COLO829 (cell line): ENCODE measurements around the gene TNFAIP6.
"Not testable (repeated sequence)": the region's sequence is repeated elsewhere in the genome, so short reads cannot be mapped to it uniquely, and the experiment has no call there.

Source experiments
- DNase-seq: peaks from one replicate; pipeline ENCODE4 v3.0.0; 2012; ENCODE audit warnings: low spot score

The TNFAIP6 gene

GRCh38 chr2:151357359-151357758 lies at the start of gene TNFAIP6:
Gene TNFAIP6 (plus strand): TSS chr2:151357592. CDS start chr2:151357667, 75 bp downstream.
- peak; percentile 91 for DNase-seq

GRCh38 chr2:151310313-151310712 lies 47.1 kb upstream of the TNFAIP6 start:
- DNase-seq, result not testable (repeated sequence)

- DNase-seq, result not testable (repeated sequence)
Measured at GRCh38 chr2:151312440-151312839, 45.0 kb upstream of the TNFAIP6 start.

- no peak for DNase-seq
Measured at GRCh38 chr2:151315381-151315903, 42.0 kb upstream of the TNFAIP6 start.

GRCh38 chr2:151325581-151326095 lies 31.8 kb upstream of the TNFAIP6 start:
- no peak for DNase-seq

GRCh38 chr2:151326554-151326953 lies 30.8 kb upstream of the TNFAIP6 start:
- DNase-seq, result no peak

- DNase-seq, result no peak
Measured at GRCh38 chr2:151329998-151330397, 27.4 kb upstream of the TNFAIP6 start.

- DNase-seq, result no peak
Measured at GRCh38 chr2:151333083-151333482, 24.3 kb upstream of the TNFAIP6 start.

GRCh38 chr2:151334082-151334815 lies 23.1 kb upstream of the TNFAIP6 start:
- DNase-seq, result peak; percentile 92

- no peak for DNase-seq
Measured at GRCh38 chr2:151336863-151337371, 20.5 kb upstream of the TNFAIP6 start.

- no peak for DNase-seq
Measured at GRCh38 chr2:151337643-151338042, 19.7 kb upstream of the TNFAIP6 start.

GRCh38 chr2:151338115-151338514 lies 19.3 kb upstream of the TNFAIP6 start:
- no peak for DNase-seq

- DNase-seq, result no peak
Measured at GRCh38 chr2:151343073-151343472, 14.3 kb upstream of the TNFAIP6 start.

GRCh38 chr2:151344191-151344590 lies 13.2 kb upstream of the TNFAIP6 start:
- DNase-seq, result not testable (repeated sequence)

- DNase-seq, result no peak
Measured at GRCh38 chr2:151344906-151345305, 12.5 kb upstream of the TNFAIP6 start.

GRCh38 chr2:151347294-151347693 lies 10.1 kb upstream of the TNFAIP6 start:
- no peak for DNase-seq

- no peak for DNase-seq
Measured at GRCh38 chr2:151347906-151348305, 9.5 kb upstream of the TNFAIP6 start.

GRCh38 chr2:151350579-151351195 lies 6.7 kb upstream of the TNFAIP6 start:
- DNase-seq, result no peak

GRCh38 chr2:151353995-151354394 lies 3.4 kb upstream of the TNFAIP6 start:
- no peak for DNase-seq

- no peak for DNase-seq
Measured at GRCh38 chr2:151354807-151355206, 2.6 kb upstream of the TNFAIP6 start.

- no peak for DNase-seq
Measured at GRCh38 chr2:151358166-151358970, 976 bp downstream of the TNFAIP6 start.
